ENCODE data around the gene MTIF3. TPM values are rescaled to one million over a fixed set of nuclear protein-coding genes. Genes with fewer than 3 reads are reported as not detected.

MTIF3 gene
- total and polyA plus RNA-seq, 7 donors: 64.3 to 125 (median 84.4) TPM

DNA sequence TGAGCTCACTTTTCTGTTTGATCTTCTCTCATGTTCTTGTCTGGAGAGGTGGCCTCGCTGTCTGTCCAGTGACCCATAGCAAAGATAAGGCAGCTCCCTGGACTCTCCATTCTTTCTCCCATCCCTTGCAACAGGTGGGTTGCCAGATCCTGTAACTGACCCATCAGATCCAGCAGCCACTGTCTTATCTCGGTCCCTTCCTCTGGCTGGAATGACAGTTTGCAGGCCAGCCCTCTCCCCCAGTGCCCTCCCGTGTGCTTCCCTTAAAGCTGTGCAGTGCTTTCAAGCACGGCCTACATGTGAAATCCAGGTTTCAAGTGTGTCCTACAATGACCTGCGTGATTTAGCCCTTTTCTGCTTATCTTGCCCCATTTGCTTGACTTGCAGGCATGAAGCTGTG is 22.2 kb downstream of the MTIF3 start:
- 93% methylated on average over 5 of the region's 5 CpGs for WGBS, 2 donors
- intact Hi-C loops (cut with DNase I): loop anchor here (10.0 kb wide), 2 partner anchors 153 to 443 kb away; partner anchors contain the start of gene RASL11A
- no peaks in the 10 kb centered on the region for H3K27me3 ChIP-seq

DNA sequence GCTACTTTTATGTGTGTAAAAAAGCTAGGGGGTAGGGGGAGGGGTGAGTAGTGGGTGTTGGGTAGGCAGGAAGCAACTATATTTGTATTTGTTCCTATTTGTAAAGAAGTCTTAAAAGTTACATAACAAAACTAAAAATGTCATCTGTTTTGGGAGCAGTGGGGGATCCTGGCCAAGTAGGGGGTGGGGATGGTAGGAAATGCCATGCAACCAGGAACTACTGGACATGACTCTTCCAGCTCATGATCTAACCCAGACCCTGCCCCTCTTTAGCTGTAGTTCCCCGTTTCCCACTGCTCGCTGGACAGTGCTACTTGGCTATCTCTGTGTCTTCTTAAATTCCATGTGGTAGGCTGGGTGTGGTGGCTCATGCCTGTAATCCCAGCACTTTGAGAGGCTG is 22.7 kb downstream of the MTIF3 start:
- TF ChIP-seq POLR2AphosphoS5 (IDR thresholded peaks at IDR 0.05): no peak
- TF ChIP-seq EP300 (IDR thresholded peaks at IDR 0.05): no peak
- TF ChIP-seq, protein P1, sequence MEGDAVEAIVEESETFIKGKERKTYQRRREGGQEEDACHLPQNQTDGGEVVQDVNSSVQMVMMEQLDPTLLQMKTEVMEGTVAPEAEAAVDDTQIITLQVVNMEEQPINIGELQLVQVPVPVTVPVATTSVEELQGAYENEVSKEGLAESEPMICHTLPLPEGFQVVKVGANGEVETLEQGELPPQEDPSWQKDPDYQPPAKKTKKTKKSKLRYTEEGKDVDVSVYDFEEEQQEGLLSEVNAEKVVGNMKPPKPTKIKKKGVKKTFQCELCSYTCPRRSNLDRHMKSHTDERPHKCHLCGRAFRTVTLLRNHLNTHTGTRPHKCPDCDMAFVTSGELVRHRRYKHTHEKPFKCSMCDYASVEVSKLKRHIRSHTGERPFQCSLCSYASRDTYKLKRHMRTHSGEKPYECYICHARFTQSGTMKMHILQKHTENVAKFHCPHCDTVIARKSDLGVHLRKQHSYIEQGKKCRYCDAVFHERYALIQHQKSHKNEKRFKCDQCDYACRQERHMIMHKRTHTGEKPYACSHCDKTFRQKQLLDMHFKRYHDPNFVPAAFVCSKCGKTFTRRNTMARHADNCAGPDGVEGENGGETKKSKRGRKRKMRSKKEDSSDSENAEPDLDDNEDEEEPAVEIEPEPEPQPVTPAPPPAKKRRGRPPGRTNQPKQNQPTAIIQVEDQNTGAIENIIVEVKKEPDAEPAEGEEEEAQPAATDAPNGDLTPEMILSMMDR (IDR thresholded peaks at IDR 0.05): no peak
- TF ChIP-seq POLR2A (IDR thresholded peaks at IDR 0.05): no peak
- H3K27me3 ChIP-seq: no peaks in the 10 kb centered on the region
- DNase-seq: no peak
- 82 to 91% methylated on average over 2 of the region's 2 CpGs for WGBS, 2 donors
- intact Hi-C loops (cut with DNase I): loop anchor here (10.0 kb wide), 2 partner anchors 153 to 443 kb away; partner anchors contain the start of gene RASL11A
- H3K36me3 ChIP-seq: peaks cover 5 to 50% (median 16%) of the 10 kb centered on the region in 4 donors
- peak overlapping the region; percentile 85 to 91 (median 91) for H3K27ac ChIP-seq
- peaks cover 0 to 38% (median 33%) of the 10 kb centered on the region in 4 donors for H3K4me1 ChIP-seq
- no peaks in the 10 kb centered on the region for H3K9me3 ChIP-seq
- H3K4me3 ChIP-seq: no peak overlapping the region

More for the DNA sequence above, 22.2 kb downstream of the MTIF3 start:
- TF ChIP-seq POLR2AphosphoS5 (IDR thresholded peaks at IDR 0.05) (no peak), EP300 (IDR thresholded peaks at IDR 0.05) (no peak), POLR2A (IDR thresholded peaks at IDR 0.05) (no peak)
- TF ChIP-seq, protein P1 (IDR thresholded peaks at IDR 0.05): no peak
- Histone ChIP-seq H3K4me1 (peaks cover 0 to 38% (median 33%) of the 10 kb centered on the region in 4 donors), H3K27ac (no peak overlapping the region), H3K4me3 (no peak overlapping the region), H3K9me3 (no peaks in the 10 kb centered on the region), H3K36me3 (peaks cover 5 to 55% (median 19%) of the 10 kb centered on the region in 4 donors)
- DNase-seq: no peak

DNA sequence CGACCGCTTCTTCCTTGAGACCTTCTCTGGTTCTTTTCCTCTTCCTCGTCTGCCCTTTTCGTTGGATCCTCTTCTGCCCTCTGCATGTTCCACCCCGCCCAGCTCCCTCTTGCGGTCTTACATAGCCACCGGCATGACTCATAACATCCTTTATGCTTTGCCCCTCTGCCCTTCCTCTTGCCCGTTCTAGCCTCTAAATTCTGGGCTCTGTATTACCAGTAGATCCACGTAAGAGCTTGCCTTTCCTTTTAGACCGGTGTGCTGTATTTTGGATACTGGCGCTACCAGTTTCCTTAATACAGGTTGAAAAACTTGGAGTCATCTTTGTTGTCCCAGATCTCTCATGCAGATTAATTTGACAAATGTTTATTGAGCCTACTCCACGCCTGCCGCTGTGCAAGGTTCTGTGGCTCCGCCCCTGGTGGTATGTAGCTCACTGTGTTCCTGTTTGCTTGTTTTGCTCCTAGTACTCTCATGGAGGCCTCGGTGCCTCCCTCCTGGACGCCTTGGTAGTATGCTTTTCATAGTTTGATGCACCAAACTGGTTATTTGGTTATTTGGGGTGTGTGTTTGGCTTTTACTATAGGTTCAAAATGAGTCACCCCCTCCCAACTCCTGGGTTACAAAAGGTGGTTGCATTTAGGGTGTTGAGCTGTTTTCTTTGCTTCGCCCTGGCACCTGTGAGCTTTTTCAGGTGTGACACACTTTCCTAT is 24.3 kb downstream of the MTIF3 start:
- DNase-seq: peak; percentile 85
- TF ChIP-seq POLR2AphosphoS5 (IDR thresholded peaks at IDR 0.05): peak in 3 of 4 donors; percentile 27 to 40 (median 38)
- TF ChIP-seq EP300 (IDR thresholded peaks at IDR 0.05): no peak
- TF ChIP-seq, protein P1 (IDR thresholded peaks at IDR 0.05): peak; percentile 24 to 51 (median 34)
- TF ChIP-seq POLR2A (IDR thresholded peaks at IDR 0.05): no peak
- Histone ChIP-seq H3K4me1 (peaks cover 0 to 38% (median 33%) of the 10 kb centered on the region in 4 donors), H3K27ac (peak overlapping the region; percentile 85 to 91 (median 91)), H3K36me3 (peaks cover 5 to 35% (median 8%) of the 10 kb centered on the region in 4 donors), H3K4me3 (peak overlapping the region in 3 of 4 donors; percentile 58 to 89 (median 81)), H3K9me3 (no peaks in the 10 kb centered on the region), H3K27me3 (no peaks in the 10 kb centered on the region)
- 6 to 11% methylated on average over 17 of the region's 17 CpGs for WGBS, 2 donors
- intact Hi-C loops (cut with DNase I): loop anchor here (1.0 to 10.0 kb wide), 3 partner anchors 24 to 441 kb away; partner anchors contain the start of genes MTIF3 and RASL11A

DNA sequence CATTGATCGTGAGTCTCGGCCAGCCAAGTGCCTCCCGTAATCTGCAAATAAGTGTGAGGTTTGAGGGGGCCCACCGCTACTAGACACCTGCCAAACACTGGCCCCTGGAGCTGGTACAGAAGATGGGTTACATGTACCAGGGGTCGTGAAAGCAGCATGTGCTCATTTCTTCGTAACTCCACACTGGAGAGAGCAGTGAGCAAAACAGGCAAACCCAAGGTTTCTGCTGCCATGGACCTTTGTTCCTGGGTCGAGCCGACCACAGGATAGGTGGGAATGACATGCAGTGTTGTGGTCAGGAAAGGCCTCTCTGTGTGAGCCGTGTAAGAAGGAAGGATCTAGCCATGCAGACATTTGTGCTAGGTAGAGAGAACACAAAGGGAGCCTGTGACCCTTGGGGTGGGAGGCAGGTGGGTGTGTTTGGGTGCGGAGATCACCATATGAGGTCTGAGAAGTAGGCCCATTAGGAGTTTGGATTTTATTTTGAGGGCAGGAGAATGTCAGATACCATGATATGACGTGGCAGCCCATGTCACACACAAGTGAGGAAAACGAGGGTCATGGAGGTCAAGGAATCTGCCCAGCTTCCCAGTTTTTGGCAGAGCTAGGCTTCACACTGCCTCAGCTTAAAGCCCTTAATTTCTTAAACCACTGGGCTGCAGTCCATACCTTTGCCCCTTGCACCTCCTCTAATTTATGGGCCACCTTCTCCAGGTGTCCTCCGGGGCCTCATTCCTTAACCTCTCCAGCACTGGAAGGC is 25.0 kb downstream of the MTIF3 start:
- Histone ChIP-seq H3K4me3 (peak overlapping the region; percentile 58 to 89 (median 84)), H3K27ac (peak overlapping the region; percentile 85 to 91 (median 91)), H3K9me3 (no peaks in the 10 kb centered on the region), H3K4me1 (peaks cover 0 to 38% (median 33%) of the 10 kb centered on the region in 4 donors), H3K36me3 (peaks cover 0 to 27% (median 5%) of the 10 kb centered on the region in 4 donors), H3K27me3 (no peaks in the 10 kb centered on the region)
- intact Hi-C loops (cut with DNase I): loop anchor here (1.0 to 10.0 kb wide), 3 partner anchors 25 to 441 kb away; partner anchors contain the start of genes MTIF3 and RASL11A
- WGBS, 2 donors: 27 to 59% methylated on average over 13 of the region's 13 CpGs
- TF ChIP-seq EP300 (IDR thresholded peaks at IDR 0.05) (no peak), POLR2A (IDR thresholded peaks at IDR 0.05) (no peak), POLR2AphosphoS5 (IDR thresholded peaks at IDR 0.05) (no peak)
- TF ChIP-seq, protein P1 (IDR thresholded peaks at IDR 0.05): no peak
- DNase-seq: no peak
